HG02938 (cell line): Measurements from ENCODE around the gene LHX4.

Source experiments
- ATAC-seq: cut with Tn5 transposase; IDR thresholded peaks from one replicate; pipeline ENCODE4 v1.9.1; 2021; ENCODE audit warnings: mild to moderate bottlenecking, moderate library complexity; ENCODE audit not compliant: unreplicated experiment

LHX4 gene

DNA sequence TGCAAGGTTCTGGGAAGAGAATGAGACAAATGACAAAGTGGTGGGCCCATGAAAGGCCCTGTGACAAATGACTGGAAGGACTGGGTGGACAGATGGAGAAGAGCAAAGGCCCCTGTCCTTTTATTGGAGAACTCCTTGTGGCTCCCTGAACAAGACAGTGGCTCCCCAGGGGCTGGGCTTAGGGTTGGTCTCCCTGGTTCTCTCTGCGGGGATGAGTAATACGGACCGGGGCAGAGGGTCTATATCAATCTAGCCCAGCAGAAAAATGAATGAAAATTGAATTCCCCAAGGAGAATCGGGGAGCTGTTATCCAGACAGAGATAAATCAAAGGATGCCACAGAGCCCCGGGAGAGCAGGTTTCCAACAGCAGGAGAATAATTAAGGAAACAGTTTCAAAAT, 5.2 kb upstream of the LHX4 start:
- ATAC-seq: no peak

DNA sequence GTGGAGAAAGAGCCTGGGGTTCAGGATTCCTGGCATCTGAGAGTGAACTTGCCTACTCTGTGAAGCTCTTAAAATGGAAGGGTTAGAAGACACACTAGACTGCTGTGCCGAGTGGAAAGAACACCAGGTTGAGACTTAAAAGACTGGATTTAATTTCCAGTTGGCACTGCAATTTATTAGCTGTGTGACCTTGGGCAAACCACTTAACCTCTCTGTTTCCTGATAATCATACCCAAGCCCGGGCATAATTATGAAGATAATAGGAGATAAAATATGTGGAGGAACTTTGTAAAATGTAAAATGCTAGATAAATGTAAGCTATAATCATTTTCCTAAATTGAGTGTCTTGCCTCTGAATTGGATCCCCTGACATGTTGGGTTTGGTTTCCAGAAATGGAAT, 4.7 kb upstream of the LHX4 start:
- no peak for ATAC-seq

DNA sequence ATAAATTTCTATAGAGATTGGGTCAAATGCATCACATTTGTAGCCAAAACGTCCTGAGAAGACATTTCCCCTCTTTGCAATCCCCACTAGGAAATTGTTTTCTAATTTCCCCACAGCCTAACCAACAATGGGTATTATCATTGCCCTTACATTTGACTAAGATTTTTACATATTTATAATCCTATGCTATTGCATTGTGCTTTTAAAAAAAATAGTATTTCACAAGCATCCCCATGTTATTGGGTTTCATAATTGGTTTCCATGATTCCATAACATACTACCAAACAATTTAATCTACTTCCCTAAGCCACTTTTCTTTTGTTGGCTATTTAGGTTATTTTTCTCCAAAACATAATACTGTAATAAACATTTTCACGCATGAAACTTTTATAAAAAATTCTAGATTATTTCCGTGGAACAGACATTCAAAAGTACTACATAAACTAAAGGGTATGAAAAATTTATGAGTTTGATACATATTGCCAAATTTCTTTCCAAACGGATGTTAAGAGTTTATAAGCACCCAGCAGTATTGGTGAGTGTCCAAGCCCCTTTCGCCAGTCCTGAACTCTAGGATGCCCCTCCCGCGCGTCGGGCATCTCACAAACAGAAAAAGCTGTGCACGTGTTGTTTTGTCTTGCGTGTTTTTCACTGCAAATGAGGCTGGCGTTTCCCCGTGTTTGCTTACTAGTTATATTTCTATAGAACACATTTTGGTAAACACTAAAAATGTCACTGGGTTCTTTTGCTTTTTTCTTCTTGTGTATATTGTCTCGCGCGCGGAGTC, 2.0 kb upstream of the LHX4 start:
- ATAC-seq: no peak

DNA sequence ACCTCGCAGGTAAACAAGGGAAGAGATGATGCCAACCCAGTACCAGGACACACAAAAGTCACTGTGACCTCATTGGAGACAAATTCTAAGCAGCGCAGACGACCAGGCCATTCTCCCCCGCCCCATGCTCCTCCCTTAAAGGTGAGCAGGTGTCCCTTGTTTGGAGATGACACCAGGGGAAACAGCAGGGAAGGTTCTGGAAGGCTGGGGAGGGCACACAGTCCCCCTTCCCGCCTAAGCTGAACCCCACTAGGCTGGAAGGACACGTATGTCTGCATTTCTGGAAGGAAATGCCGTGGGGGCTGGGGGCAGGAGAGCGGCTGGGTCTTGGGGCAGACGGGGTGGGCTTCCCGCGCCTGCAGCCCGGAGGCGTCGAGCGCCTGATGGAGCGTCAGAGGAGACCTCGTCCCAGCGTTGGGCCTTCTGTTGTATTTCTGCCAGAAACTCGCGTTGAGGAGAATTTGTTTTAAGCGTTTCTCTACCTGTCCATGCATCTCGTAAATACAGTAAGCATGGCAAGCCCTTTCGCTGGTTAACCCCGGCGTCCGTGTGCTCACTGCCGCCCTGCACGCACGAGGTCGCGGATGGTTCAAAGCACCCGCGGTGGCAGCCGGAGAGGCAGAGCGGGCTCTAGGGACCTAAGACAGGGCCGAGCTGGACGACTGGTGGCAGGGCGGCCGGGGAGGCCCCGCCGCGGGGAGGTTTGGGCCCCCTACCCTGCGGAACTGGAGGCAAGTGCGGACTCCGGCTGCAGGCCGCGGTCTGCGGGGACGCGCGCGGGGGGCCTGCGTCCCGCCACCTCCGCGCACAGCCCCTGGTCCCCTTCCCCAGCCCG, 1.2 kb upstream of the LHX4 start:
- no peak for ATAC-seq

DNA sequence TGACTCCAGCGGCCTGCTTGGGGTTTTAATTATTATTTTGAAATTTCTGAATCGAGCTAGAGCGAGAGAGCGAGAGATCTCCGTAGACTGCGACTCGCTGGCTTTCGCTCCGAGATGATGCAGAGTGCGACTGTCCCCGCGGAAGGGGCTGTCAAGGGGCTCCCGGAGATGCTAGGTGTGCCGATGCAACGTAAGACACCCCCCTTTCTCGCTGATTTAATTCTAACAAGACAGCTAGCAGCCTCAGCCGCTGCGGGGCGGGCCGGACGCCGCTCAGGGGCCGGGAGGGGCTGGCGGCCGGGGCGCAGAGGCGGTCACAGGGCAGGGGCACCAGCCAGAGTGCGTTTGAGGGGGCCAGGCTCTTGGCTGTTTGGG, 339 bp downstream of the LHX4 start:
- ATAC-seq: no peak

DNA sequence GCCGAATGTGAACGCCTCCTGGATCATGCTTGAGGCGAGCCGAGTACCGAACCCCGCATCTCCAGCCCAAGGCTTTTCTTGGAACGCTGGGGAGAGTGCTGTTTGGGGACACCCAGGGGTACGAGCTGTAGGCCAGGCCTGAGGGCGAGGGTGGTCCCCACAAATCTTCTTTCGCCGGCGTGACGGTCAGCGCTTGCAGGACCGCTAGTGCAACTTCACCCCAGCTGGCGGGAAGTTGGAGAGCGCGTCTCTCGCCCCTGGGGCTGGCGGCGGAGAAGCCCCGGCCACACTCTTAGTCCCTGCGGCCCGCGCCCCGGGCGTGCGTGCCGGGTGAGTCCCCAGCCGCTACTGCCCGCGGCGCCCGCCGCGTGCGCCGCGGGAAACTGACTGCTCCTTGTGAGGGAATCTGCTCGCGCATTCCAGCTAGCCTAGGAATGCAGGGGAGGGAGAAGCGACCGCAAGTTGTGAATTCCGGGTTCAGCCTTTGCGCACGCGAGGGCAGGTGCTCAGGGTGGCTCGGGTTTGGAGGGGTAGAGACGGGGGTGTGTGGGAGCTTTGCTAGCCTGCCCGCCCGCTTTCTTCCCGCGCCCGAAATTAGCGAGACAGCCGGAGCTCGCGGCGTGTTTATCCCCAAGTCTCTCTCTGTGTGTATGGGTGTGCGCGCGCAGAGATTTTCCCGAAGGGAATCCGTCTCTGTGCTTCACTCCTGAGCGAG, 884 bp downstream of the LHX4 start:
- ATAC-seq: no peak

DNA sequence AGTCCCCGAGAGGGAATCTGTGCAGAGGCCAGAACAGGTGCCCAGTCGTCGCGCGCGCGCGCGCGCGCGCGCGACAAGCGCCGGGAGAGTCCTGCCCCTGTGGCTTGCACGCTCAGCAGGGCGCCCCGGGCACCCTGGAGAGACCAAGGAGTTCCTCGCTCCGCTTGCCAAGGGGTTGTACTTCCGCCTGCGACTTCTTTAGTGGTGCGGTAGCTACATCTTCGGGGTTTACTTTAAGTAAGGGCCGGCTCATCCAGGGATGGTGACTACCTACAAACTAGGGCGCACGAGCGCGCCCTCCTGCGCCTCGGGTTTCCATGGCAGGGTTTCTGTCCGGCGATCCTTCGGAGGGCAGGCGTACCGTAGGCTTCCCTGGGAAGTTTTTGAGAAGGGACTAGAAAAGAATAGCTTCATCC, 1.4 kb downstream of the LHX4 start:
- ATAC-seq: no peak

DNA sequence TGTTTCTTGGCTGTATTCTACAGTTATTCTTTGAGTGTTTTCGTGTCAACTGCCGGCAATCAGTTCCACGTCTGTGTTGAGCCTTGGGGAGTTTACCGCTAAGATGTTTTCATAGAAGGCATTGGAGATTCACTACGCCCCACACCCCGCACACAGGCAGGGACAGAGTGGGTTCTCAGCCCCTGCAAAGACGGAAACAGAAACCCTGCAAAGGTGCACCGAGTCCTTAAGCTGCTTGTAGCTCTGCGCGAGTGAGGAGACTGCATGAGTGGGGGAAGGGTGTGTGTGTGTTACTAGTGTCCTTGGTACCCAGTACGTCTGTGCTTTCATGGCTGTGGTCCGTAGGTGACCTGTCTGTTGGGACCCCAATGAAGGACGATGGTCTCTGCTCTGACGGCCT, 1.9 kb downstream of the LHX4 start:
- no peak for ATAC-seq

DNA sequence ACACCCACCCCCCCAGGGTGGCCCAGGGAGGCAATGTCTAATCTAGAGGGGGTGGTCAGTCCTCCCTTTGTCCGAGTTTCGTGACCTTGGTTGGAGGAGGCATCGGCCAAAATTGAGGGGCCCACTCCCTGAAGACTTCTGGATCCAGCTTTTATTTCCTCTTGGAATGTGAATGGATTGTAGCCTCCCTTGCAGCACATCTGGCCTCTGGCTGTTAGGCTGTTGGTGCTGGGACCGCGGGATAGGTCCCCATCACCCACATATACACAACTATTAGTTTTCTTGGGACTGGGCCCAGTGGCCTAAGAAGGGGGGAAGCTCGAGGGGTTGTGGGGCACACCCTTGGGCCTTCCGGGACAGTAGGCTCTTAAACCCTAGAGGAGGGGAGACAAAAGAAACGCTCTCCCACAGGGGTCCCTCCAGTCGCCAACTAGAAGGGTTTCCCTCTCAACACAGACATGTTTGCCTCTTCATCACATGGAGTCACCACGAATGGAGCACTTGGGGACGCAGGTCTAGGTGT, 2.5 kb downstream of the LHX4 start:
- no peak for ATAC-seq

DNA sequence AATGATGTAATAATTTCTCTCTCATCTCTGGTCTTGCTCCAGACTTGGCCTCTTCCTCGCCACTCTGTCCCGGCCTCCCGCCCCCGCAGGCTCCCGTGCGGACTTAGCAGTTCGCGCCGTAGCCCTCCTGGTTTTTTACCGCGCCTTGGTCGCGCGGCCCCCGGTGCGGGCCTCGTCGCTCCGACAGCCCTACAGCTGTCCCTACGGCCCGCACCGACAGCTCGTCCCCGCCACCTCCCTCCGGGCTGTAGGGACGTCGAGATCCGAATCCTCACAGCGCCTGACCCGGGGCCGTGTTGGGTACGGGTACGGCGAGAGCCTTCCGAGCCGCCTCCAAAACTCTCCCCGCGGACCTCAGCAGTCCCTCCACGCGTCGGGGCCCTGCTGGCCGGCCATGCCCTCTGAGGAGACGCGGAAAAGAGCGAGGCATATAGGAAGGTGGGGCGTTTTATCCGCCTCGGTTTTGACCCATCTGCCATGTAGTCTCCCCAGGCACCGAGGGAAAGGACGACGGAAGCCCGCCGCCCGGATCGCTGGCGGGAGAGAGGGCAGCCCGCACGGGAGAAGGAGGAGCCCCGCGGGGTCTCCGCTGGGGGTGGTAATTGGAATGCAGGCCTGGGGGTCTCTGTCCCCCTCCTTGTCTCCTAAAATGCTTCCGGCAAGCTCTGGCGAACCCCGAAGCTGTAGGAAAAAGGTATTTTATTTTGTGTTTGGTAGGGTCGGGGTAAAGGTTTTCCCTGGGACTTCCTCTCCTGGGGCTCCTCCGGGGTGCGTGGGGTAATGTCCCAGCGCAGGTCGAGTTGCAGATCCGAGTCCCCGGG, 3.3 kb downstream of the LHX4 start:
- no peak for ATAC-seq

DNA sequence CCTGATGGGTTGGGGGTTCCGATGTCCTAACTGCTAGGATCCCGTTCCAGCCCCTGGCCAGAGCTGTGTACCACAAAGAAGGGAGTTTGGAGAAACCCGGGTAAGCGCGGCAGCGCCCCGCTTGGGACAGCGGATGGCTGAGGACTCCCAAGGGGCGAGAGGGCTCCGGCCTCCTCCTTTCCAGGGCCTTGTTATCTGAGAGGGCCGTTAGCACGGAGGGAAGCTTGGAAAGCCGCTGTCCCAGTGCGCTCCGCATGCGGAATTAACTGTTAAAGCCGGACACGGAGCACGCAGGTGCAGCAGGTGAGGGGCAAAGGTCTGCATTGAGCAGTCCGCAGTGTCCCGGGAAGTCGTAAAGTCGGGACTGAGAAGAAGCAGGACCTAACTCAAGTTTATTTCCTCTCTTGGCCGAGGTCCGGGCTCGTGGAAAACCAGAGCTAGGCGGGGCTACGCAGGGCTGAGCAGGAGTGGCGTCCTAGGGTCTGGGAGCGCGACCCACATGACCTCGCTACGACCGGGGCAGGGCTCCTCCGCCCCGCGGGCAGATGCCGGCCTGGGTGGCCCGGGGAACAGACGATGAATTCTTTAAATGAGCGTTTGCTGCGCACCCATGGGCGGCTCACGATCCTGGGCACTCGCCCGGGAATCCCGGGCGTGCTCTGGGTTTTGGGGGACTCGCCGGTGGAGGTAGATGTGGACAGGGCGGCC, 4.5 kb downstream of the LHX4 start:
- ATAC-seq: no peak

DNA sequence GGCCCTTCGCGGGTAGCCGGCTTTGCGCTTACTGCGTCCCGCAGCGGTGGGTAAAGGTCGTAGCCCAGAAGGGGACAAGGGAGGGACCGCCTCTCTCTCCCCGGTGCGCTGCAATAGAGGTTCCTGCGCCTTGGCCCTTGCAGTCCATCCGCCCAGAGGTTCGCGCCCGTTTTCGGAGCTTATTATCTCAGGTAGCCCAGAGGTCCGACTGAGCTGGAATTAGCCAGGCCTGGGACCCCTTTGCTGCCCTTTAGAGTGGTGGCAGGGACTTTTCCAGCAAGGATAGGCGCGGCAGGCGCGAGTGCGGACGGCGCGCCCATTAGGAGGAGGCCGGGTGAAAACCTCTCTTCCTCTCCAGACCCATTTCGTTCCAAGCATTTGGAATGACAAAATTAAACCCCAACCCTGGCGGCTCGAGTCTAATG, 5.0 kb downstream of the LHX4 start:
- ATAC-seq: no peak

DNA sequence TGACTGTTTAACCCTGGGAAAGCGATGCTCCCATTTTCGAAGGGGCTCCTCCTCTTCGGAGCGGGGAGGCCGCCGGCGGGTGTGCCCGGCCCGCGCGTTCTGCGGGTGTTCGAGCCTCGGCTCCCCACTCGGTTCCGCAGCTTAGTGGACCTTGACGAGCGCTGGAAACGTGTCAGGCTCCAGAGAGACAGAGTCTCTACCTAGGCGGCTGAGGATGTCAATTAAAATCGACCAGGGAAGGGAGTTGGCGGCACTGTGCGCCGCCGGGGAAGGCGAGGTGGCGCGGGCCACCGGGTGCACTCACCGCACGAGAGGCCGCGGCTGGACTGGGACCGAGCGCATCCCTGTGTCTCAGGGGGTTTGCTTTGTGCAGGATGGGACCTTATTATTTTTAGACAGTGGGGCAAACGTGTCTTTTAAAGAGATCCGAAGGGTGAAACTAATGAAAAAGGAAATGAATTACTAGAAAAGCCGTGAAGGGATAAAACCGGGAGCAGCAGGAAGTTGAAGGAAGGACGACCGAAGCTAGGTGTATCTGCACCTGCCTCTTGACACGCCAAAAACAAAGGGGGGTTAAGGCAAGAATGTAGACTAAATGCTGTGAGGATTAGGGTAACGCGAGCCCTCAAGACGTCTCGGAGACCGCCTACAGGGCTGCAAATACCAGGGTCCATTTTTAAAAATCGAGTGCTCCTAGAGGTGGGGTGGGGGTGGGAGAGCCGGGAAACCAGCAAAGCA, 5.6 kb downstream of the LHX4 start:
- ATAC-seq: no peak

DNA sequence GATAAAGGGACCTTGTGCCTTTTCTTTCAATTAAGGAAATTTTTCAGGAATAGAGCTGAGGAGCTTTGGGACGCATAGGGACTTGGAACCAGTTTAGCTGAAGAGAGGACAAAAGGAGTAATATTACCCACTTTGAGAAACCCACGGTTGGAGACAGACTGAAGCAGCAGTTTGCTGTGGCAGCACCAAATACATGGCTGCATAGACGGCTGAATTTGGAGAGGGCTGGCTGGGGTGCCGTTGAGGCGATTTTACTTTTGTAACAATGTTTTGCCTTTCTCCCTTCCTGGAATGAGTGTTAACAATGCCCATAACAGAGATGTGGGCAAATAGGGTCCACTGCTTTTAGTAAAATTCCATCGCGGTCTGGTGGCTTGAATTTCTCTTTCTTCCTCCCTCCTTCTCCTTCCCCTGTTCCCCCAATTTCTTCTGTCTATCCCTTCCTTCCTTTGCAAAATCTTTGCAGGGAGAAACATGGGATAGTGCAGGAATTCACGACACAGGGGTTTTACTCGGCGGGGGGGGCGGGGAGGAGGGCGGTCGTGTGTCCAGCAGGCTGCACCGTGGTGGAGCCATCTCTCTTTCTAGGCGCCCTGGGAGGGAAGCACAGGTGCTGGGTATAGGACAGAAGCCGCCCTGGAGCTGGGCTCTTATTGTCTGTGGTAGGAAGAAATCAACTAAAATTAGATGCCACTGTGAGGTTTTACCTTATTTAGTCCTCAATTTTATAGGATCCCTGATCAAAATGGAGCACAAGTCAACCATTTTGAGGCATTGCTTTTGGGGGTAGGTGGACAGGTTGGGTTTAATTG, 6.8 kb downstream of the LHX4 start:
- ATAC-seq: no peak

DNA sequence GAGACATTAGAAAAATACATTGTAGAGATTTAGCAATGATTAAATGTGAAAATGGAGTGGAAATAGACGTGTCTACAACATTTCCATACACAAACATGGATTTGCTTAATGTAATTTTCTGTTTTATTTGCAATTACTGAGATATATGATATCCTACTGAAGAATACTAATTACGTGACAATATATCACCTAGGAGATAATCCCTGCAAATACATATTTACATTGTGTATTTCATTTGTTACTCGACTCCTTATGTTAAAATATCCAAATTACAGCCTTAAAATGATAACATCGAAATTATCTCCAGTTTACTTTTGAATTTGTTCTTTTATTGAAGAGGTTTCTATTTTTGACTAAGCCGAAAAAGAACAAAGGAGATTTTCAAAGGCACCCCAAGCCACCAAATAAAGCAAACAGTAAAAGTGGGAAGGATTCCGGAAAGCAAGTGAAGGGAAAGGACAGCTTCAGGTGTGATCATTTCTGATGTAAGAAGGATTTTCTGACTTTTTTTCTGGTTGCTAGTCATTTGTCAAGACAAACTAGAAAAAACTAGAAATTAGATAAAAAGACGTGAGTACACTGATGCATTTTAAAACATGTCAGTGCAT, 7.9 kb downstream of the LHX4 start:
- ATAC-seq: no peak

DNA sequence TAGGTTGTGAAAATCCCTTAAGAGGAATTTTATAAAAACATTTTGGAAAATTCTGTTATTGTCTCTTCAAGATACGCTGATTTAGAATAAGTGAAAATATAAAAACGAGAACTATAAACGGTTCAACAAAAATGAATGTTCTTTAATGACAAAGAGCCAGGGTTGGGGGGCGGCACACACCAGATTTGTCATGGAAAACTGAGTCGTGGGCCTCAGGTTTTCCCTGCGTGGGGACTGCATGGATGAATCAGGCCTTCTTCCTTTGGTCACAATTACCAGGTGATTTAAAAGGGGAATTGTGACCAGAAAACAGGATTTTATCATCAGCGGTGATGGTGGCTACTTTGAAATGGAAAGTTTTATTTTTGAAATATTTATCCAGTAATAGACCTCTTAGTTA, 8.6 kb downstream of the LHX4 start:
- no peak for ATAC-seq

DNA sequence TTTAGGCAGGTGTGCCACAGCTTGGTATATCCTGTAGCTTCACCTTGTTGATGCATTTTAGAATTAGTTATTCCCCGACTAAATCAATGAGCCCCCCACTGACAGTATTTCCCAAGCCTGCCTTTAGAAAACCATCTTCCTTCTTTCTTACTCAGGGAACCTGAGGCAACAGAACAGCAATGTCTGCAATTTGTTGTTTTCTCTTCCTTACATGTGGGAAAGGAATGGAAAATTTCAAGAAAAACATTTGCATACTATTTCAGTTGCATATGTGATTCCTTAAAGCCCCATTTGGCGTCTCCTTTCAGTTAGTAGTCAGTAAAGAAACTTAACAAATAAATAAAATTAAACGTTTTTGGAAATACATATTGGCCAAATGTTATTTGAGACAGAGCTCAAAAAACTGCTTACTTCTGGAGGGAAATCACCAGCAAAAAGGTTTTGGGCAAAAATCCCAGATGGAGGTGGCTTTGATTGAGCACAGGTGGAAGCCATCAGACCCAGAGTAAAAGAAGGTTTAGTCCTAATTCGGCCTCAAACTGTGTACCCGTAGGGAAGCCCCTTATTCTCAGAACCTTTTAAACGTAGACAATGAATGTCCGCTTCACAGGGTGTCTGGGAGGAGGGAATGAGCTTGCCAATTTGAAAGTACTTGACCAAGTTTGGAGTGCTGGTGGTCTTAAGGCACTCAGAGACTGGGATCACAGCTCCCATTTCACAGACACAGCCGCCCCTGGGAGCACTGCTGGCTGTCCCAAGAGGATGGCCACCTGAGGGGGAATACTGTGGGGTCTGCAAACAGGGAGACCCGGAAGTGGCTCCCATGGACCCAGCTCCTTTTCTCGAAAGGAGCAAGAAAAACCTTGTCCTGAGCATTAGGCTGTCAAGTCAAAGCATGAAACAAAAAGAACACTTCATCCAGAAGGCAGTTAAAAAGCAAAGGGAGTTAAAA, 9.4 kb downstream of the LHX4 start:
- no peak for ATAC-seq
